CD4-positive, alpha-beta T cell treated with Interleukin-21 for 1 hour (primary cell): ENCODE results near the gene ENTPD8.
A peak's percentile ranks its signal among the peaks of the same experiment; 100 is the strongest.

Experiments used
- DNase-seq: peaks from one replicate; pipeline ENCODE4 v3.0.0-alpha.2; 2020

ENTPD8 gene

GRCh38 chr9:137408651-137409405 lies 32.3 kb downstream of the ENTPD8 start:
- DNase-seq, result no peak

- no peak for DNase-seq
These were observed 33.4 kb downstream of the ENTPD8 start for GRCh38 chr9:137407590-137408300.

- DNase-seq, result peak; percentile 69
These were observed 34.1 kb downstream of the ENTPD8 start for GRCh38 chr9:137406876-137407589.

- DNase-seq, result no peak
These were observed 34.9 kb downstream of the ENTPD8 start for GRCh38 chr9:137406085-137406760.

- no peak for DNase-seq
These were observed 35.5 kb downstream of the ENTPD8 start for GRCh38 chr9:137405677-137406081.

- DNase-seq, result no peak
These were observed 36.1 kb downstream of the ENTPD8 start for GRCh38 chr9:137404961-137405567.

- no peak for DNase-seq
These were observed 37.9 kb downstream of the ENTPD8 start for GRCh38 chr9:137403269-137403668.

- DNase-seq, result no peak
These were observed 38.4 kb downstream of the ENTPD8 start for GRCh38 chr9:137402746-137403145.

GRCh38 chr9:137398561-137399468 lies 42.3 kb downstream of the ENTPD8 start:
- no peak for DNase-seq

- no peak for DNase-seq
These were observed 43.3 kb downstream of the ENTPD8 start for GRCh38 chr9:137397675-137398423.

GRCh38 chr9:137396634-137397367 lies 44.4 kb downstream of the ENTPD8 start:
- DNase-seq, result no peak

- DNase-seq, result no peak
These were observed 44.9 kb downstream of the ENTPD8 start for GRCh38 chr9:137396227-137396626.

- no peak for DNase-seq
These were observed 45.5 kb downstream of the ENTPD8 start for GRCh38 chr9:137395666-137396010.

- no peak for DNase-seq
These were observed 46.1 kb downstream of the ENTPD8 start for GRCh38 chr9:137394866-137395665.

- DNase-seq, result no peak
These were observed 47.7 kb downstream of the ENTPD8 start for GRCh38 chr9:137393176-137394150.

- DNase-seq, result no peak
These were observed 48.7 kb downstream of the ENTPD8 start for GRCh38 chr9:137392232-137393007.

GRCh38 chr9:137391411-137391754 lies 49.8 kb downstream of the ENTPD8 start:
- DNase-seq, result no peak
